Head of caudate nucleus (tissue), 42 donors: ENCODE results near the gene SCLT1.
"Not testable (repeated sequence)": the region's sequence is repeated elsewhere in the genome, so short reads cannot be mapped to it uniquely, and the experiment has no call there.

Experiments used
- DNase-seq, 42 donors: peaks; one replicate each; pipeline versions ENCODE4 v3.0.0 to v3.0.0-alpha.2; 2020 to 2021; ENCODE audit warnings: mixed read lengths in 7 of 42
- intact Hi-C: fragments of 100-400 bp; cut with DNase I; formaldehyde crosslinking; loops from one replicate; pipeline ENCODE4 v1.15.0; 2022

Gene SCLT1

DNA sequence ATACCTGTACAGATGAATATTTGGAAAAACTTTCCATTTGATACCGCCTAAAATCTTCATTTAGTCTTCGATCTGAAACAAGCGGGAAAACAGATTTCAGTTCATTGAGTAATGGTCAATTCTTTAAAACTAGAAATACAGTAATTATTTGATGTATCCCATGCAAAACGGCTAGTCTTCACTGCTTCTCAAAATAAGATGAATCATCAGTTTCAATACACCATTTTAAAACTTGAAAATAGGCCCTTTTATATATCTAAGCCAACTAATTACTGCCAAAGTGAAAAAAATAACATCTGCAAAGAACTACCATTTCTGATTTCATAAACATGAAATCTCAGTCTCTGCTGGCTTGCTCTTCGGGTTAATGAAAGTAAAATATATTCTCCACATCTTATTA lies 11.0 kb downstream of the SCLT1 start:
- intact Hi-C loops: no loop called here
- DNase-seq: no peak

DNA sequence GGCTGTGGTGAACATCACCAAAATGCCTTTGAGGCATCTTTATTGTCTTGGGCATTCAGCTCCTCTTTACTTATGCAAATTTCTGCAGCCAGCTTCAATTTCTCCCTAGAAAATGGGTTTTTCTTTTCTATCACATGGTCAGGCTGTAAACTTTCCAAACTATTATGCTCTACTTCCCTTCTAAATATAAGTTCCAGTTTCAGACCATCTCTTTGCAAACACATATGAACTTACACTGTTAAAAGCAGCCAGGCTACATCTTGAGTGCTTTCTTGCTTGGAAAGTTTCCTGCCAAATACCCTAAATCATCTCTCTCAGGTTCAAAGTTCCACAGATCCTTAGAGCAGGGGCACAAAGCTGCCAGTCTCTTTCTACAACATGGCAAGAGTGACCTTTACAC lies 13.2 kb downstream of the SCLT1 start:
- intact Hi-C loops: no loop called here
- DNase-seq: no peak

- intact Hi-C loops: no loop called here
- DNase-seq: no peak
Measured at GRCh38 chr4:129077326-129077725, 16.0 kb downstream of the SCLT1 start.

GRCh38 chr4:129069537-129069936 lies 23.8 kb downstream of the SCLT1 start:
- DNase-seq, intact Hi-C loops: not testable (repeated sequence)

DNA sequence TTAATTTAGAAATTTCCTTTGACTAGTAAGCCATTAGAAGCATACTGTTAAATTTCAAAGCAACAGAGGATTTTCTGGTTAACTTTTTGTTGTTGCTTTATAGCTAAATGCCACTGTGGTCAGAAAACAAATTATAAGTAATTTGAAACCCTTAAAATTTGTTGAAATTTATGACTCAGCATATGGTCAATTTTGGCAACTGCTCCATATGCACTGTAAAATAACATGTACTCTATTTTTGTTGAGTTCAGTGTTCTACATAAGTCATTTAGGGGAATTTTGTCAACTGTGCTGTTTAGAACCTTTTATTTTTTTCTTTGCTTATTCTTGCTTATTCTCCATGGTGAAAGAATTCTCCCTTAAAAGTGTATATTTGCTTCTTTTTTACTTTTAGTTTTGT lies 28.6 kb downstream of the SCLT1 start:
- intact Hi-C loops: no loop called here

GRCh38 chr4:129063640-129064039 lies 29.7 kb downstream of the SCLT1 start:
- intact Hi-C loops: no loop called here
- DNase-seq: no peak

More for the DNA sequence above, 28.6 kb downstream of the SCLT1 start:
- DNase-seq: no peak

DNA sequence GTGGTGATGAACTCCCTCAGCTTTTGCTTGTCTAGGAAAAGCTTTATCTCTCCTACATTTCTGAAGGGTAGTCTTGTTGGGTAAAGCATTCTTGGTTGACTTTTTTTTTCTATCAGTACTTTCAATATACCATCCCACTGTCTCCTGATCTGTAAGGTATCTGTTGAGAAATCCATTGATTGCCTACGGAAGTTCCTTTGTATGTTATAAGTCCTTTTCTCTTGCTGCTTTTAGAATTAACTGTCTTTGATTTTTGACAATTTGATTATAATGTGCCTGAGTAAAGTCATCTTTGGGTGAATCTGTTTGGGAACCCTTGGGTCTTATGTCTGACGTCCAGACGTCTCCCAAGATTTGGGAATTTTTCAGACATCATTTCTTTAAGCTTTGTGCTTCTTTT lies 30.8 kb downstream of the SCLT1 start:
- intact Hi-C loops: no loop called here
- no peak for DNase-seq

DNA sequence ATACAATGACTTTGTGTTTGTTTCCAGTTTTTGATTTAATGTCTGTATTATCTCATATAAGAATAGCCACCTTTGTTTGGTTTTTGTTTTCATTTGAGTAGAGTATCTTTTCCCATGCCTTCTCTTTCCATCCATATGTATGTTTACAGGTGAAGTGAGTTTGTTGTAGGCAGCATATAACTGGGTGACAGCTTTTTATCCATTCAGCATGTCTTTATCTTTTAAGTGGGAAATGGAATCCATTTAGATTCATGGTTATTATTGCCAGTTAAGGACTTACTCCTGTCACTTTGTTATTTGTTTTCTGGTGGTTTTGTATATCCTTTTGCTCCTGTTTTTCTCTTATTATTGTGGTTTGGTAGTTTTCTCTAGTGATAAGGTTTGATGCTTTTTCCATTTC lies 34.3 kb downstream of the SCLT1 start:
- intact Hi-C loops: no loop called here
- no peak for DNase-seq

GRCh38 chr4:129046055-129046959 lies 47.0 kb downstream of the SCLT1 start:
- DNase-seq: no peak
- intact Hi-C loops: no loop called here

DNA sequence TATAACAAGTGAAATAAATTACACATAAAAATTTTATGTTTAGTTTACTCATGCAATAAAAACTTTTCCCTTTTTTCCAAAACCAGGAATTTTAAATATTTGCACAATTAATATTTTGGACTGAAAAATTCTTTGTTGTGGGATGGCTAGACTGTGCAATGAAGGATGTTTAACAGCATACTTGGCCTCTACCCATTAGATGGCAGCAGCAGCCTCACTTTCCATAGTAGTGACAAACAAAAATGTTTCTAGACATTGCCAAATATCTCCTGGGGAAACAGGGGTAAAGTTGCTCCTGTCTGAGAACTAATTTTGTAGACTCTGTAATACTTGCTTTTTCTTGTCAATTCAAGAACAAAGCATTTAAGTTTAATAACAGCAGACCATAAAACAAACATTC lies 49.8 kb downstream of the SCLT1 start:
- intact Hi-C loops: no loop called here
- DNase-seq: no peak

DNA sequence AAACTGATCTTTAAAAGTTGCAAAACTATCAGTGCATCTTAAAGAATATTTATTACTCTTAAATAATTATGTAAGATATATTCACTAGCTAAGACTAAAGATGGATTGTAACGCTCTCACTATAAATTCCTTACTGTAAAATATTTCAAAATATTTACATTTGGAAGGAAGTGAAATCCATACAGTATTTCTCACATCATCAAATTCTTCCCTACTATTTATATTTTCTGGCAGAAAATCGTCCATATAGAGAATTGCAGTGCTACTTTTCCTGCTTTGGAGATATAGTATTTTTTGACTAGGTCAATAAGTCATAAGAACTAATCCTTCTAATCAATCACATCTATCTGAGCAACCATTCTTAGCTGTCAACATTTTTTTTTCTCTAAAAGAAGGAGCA lies 52.9 kb downstream of the SCLT1 start:
- intact Hi-C loops: no loop called here
- no peak for DNase-seq

DNA sequence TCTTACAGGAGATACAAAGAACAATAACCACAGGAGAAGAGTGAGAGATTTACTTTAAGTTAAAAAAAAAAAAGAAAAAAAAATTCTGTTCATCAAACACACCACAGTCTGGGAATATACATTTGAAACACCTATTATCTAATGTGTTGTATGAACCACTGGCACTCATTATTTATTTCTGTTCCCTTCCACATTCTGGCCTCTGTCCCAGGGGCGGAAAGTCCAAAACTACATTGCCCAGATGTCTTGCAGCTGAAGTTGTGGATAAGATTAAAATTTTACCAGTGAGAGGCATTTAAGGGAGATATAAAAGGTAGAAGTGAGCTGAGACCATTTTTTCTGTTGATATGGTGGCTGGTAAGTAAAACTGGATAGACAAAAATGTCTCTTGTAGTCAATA lies 56.2 kb downstream of the SCLT1 start:
- DNase-seq: no peak
- intact Hi-C loops: no loop called here

DNA sequence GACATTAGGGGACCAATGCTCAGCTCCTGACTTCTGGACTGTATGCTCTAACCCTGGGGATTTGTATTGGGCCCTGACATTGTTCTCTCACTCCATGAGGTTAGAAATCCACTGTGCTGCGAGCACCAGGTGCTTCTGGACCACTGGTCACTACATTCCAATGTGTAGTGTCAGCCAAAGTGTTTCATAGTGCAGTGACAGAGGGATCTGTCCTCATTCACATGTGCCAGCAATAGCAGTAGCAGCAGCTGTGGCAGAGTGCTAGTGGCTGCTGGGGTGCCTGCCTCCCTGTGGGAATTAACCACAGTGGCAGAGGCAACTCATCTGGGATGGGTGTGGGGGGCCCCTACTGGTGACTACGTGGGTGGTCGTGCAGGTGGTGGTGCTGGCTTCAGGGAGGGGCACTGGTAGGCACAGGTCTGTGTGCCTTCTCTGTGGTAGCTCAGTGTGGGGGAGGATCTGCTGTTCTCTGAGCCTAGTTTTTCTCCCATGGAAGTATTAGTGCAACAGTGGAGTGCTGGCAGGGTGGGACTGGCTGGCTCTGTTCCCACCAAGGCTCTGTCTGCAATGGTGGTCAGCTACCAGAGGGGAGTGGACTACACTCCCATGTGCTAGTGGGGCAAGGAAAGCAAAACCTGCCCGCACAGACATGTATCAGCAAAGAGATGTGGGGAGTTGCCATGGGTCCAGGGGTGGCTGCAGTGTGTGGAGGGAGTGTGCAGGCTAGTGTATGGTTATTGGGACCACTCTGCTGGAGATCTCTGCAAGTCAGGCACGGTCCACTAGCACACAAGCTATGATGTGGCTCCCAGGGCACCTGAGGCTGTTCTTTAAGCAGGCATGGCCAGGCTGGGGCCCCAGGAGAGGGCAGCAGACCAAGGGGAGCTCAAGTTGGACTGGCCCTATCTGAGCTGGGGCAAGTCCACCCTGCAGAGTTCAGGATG lies 78.5 kb downstream of the SCLT1 start:
- no peak for DNase-seq
- intact Hi-C loops: no loop called here

GRCh38 chr4:129008096-129008495 lies 85.2 kb downstream of the SCLT1 start:
- intact Hi-C loops: no loop called here
- no peak for DNase-seq

- intact Hi-C loops: no loop called here
- no peak for DNase-seq
Measured at GRCh38 chr4:128986908-128987307, 106.4 kb downstream of the SCLT1 start.

- intact Hi-C loops: no loop called here
- DNase-seq: no peak
Measured at GRCh38 chr4:128986019-128986418, 107.3 kb downstream of the SCLT1 start.

GRCh38 chr4:128983771-128984485 lies 109.4 kb downstream of the SCLT1 start:
- intact Hi-C loops: no loop called here
- DNase-seq: no peak

DNA sequence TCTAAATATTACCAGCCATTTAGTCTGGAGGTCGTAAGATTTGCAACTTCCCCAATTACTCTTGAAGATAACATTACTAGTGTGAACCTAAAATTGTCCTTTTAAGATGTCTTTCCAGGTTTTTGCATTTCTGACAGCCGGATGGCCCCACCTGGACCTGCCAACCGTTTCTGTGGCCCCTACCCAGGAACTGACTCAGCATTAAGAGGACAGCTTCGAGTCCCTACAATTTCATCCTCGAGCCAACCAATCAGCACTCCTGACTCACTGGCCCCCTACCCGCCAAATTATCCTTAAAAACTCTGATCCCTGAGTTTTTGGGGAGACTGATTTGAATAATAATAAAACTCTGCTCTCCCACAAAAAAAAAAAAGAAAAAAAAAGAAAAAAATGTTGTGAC lies 112.0 kb downstream of the SCLT1 start:
- intact Hi-C loops: no loop called here
- DNase-seq: no peak

- intact Hi-C loops: no loop called here
- no peak for DNase-seq
Measured at GRCh38 chr4:128980816-128981326, 112.5 kb downstream of the SCLT1 start.
